ENCODE data around the gene RFT1. TPM values are rescaled to one million over a fixed set of nuclear protein-coding genes. Genes with fewer than 3 reads are reported as not detected.

Gene RFT1
- total RNA-seq, 3 donors from 2014 or later = 14.7 to 18.7 (median 15.2) TPM

DNA sequence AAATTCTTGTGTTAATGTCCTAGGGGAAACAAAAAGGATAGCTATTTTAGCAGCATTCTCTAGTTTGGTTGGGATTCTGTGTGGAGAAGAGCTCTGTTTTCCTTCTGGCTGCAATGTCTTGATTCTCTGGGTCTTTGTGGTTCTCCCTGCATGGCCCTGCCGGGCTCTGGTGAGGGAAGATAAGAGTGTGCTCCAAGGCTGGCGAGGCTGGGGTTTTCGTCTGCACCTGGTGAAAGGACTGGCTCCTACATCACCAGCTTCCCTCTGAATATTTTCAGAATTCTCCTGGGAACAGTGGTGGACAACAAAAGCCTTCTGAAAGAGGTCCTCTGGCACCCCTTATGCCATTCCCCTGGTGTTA is 46.3 kb downstream of the RFT1 start:
- intact Hi-C loops (cut with DNase I, micrococcal nuclease) = no loop called here
- ATAC-seq (no peak), DNase-seq (no peak)
- Histone ChIP-seq H3K36me3 (ENCODE audit: low read depth) (no peaks in the 10 kb centered on the region), H3K9me3 (no peaks in the 10 kb centered on the region), H3K4me1 (ENCODE audit: low read depth) (no peaks in the 10 kb centered on the region), H3K4me3 (no peak overlapping the region)
- TF ChIP-seq, protein P1, sequence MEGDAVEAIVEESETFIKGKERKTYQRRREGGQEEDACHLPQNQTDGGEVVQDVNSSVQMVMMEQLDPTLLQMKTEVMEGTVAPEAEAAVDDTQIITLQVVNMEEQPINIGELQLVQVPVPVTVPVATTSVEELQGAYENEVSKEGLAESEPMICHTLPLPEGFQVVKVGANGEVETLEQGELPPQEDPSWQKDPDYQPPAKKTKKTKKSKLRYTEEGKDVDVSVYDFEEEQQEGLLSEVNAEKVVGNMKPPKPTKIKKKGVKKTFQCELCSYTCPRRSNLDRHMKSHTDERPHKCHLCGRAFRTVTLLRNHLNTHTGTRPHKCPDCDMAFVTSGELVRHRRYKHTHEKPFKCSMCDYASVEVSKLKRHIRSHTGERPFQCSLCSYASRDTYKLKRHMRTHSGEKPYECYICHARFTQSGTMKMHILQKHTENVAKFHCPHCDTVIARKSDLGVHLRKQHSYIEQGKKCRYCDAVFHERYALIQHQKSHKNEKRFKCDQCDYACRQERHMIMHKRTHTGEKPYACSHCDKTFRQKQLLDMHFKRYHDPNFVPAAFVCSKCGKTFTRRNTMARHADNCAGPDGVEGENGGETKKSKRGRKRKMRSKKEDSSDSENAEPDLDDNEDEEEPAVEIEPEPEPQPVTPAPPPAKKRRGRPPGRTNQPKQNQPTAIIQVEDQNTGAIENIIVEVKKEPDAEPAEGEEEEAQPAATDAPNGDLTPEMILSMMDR (IDR thresholded peaks at IDR 0.05) = no peak

DNA sequence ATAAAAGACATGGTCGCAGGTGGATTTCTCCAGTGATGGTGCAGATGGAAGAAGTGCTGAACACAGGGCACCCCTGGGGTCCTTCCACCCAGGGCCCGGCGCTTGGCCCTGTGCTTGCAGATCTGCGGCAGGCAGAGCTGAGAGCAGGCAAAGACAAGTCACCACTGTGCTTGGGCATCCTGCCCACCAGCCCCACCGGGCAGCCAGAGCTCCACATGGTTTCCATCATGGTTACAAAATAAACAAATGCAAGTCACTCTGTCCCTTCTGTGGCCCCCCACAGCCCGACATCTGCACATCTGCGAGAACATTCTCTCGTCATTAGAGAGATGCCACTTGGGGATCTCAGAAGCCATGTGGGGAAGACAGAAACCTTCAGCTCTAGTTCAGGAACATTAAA is 46.7 kb downstream of the RFT1 start:
- no peak for DNase-seq
- Histone ChIP-seq H3K9me3 (no peaks in the 10 kb centered on the region), H3K4me1 (ENCODE audit: low read depth) (no peaks in the 10 kb centered on the region), H3K4me3 (no peak overlapping the region), H3K36me3 (ENCODE audit: low read depth) (no peaks in the 10 kb centered on the region)
- intact Hi-C loops (cut with DNase I, micrococcal nuclease) = no loop called here
- no peak for ATAC-seq
- TF ChIP-seq, protein P1 (IDR thresholded peaks at IDR 0.05) = no peak

DNA sequence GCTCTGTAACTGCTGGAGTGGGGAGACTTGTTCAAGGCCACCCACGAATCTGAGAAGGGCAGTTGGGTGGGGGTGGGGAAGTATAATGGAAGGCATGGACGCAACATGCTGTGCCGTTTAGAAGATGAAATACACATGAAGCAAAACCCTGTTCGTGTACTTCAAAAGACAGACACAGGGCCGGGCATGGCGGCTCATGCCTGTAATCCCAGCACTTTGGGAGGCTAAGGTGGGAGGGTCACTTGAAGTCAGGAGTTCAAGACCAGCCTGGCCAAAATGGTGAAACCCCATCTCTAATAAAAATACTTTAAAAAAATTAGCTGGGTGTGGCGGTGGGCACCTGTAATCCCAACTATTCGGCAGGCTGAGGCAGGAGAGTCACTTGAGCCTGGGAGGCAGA is 47.5 kb downstream of the RFT1 start:
- intact Hi-C loops (cut with DNase I, micrococcal nuclease) = no loop called here
- ATAC-seq = no peak
- H3K9me3 ChIP-seq = no peaks in the 10 kb centered on the region
- no peak overlapping the region for H3K4me3 ChIP-seq
- DNase-seq = no peak
- TF ChIP-seq, protein P1 (IDR thresholded peaks at IDR 0.05) = no peak
- no peaks in the 10 kb centered on the region for H3K4me1 ChIP-seq (ENCODE audit: low read depth)
- H3K36me3 ChIP-seq (ENCODE audit: low read depth) = no peaks in the 10 kb centered on the region

DNA sequence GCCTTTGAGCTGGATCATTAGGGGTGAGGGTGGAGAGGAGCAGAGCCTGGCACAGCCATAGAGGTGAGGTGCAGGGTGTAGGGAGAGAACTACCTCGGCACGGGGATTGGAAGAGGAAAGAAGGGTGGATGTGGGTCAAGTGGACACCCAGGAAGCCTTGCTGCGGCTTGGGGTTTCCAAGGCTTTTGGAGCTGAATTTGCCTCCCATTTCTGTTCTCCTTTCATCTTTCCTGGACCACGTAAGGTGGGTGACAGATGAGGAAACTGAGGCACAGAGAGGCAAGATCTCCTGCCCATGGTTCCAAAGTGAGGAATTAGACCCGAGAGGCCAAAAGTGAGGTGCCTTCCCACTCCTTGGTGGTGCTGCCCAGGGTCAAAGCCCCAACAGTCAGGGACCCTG is 48.9 kb downstream of the RFT1 start:
- TF ChIP-seq, protein P1 (IDR thresholded peaks at IDR 0.05) = no peak
- no peak for ATAC-seq
- Histone ChIP-seq H3K9me3 (no peaks in the 10 kb centered on the region), H3K4me1 (ENCODE audit: low read depth) (no peaks in the 10 kb centered on the region), H3K36me3 (ENCODE audit: low read depth) (no peaks in the 10 kb centered on the region), H3K4me3 (no peak overlapping the region)
- DNase-seq = no peak
- intact Hi-C loops (cut with DNase I, micrococcal nuclease) = no loop called here

DNA sequence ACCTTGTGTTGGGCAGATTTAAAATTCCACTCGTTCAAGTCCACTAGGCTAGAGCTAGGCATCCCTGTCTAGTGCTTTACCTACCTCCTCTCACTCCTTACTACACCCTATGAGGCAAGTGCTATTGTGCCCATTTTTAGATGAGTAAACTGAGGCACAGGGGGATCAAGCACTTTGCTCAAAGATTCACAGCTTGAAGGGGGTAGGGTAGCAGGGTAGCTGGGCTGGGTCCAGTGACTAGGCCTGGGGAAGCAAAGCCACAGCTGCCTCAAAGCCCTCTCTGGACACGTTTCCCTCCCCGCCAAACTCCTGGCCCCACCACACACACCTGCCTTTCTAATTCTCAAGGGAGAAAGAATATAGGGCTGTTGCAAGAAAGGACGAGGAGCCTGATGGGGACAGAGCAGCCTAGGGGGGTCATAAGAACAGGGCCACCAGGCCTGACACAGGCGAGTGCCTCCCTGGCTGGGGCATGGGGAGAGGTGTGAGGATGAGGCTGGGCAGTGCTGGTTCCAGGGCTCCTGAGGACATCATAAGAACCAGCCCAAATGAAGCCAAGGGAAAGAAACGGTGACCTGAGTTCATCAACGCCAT is 49.5 kb downstream of the RFT1 start:
- TF ChIP-seq, protein P1 (IDR thresholded peaks at IDR 0.05) = no peak
- no peaks in the 10 kb centered on the region for H3K4me1 ChIP-seq (ENCODE audit: low read depth)

More for the DNA sequence above, 49.5 kb downstream of the RFT1 start:
- Histone ChIP-seq H3K9me3 (no peaks in the 10 kb centered on the region), H3K36me3 (ENCODE audit: low read depth) (no peaks in the 10 kb centered on the region), H3K4me3 (no peak overlapping the region)
- DNase-seq = no peak
- intact Hi-C loops (cut with DNase I, micrococcal nuclease) = no loop called here
- no peak for ATAC-seq
